Measurements from ENCODE around the gene TGFB2. TPM values are rescaled to one million over a fixed set of nuclear protein-coding genes. Genes with fewer than 3 reads are reported as not detected.

TGFB2 gene
- total and polyA plus RNA-seq, 2 experiments from 2014 or later, result 0.31 to 1.4 TPM

DNA sequence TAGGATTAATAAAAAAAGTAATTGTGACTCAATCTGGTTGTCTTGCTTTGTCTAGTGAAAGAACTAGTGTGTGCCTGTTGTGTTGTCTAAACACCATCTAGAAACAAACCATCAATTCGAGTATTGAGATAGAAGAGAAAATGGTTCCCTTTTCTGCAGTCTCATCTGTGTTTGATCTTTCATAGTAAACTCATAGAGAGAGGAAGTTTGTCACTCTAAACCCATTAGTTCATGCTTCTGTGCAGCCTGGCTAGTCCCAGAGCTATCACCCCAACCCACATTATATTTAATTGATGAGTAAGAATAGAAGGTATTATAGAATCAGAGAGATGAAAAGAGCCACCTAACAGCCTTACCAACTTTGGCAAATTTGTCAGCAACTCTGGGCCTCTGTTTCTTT lies 99.5 kb downstream of the TGFB2 start (continued):
- TF ChIP-seq ZNF114 (CRISPR knock-in tag; IDR thresholded peaks at IDR 0.05), result no peak
- no peak for TF ChIP-seq JUNB (IDR thresholded peaks at IDR 0.05; ENCODE audit: unreplicated experiment)

DNA sequence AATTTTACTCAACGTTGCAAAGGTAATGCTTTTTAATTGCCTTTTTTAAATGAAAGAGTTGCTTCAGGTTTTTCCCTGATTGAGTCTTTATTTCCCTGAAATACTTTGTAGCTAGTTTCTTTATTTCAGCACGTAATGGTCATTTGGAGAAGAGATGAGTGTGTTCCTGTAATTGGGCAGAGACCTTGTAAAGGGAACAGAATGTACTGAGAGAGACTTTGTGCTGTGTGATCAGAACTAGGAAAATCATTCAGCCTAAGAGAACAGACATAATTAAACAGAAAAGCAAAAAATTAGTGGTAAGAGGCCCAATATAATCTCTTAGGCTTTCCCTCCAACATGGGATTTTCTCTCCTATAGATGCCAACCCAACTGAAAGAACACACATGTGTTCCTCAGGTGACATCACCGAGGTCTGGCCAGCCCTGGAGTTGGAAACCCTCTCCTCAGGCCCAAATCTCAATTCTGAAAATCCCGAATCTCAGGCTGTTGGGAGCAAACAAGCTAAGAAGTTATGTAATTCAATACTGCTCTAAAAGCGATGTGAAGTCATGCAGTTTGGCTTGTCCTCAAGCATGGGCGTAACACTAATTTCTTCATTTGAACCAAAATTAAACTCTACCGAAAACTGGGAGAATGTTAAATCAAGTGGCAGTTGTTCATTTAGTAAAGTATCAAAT lies 102.0 kb downstream of the TGFB2 start:
- Mint-ChIP-seq H3K27ac (no peak overlapping the region), H3K27me3 (ENCODE audit: insufficient read depth, low read depth, poor library complexity) (peaks cover 1% of the 10 kb centered on the region), H3K4me1 (no peaks in the 10 kb centered on the region), H3K4me3 (no peak overlapping the region), H3K9me3 (peaks cover 6% of the 10 kb centered on the region; the same call in 1 of the 3 replicates), H3K36me3 (ENCODE audit: low read depth) (no peaks in the 10 kb centered on the region)
- H3K36me3 ChIP-seq (ENCODE audit: insufficient read depth), result no peaks in the 10 kb centered on the region
- H3K4me1 ChIP-seq (ENCODE audit: insufficient read depth), result no peaks in the 10 kb centered on the region
- H3K27ac ChIP-seq (ENCODE audit: low read depth), result no peak overlapping the region
- ATAC-seq (no peak), DNase-seq (ENCODE audit: low spot score) (no peak)
- H2AFZ ChIP-seq, result no peak overlapping the region
- H3K4me2 ChIP-seq, result no peak overlapping the region
- H4K20me1 ChIP-seq (replicated peaks; ENCODE audit: insufficient read depth), result no peaks in the 10 kb centered on the region
- H3K4me3 ChIP-seq, result no peak overlapping the region
- H3K9me2 ChIP-seq (ENCODE audit: insufficient read depth), result peaks cover 9% of the 10 kb centered on the region; the same call in 1 of the 2 replicates
- no peaks in the 10 kb centered on the region for H3K27me3 ChIP-seq (ENCODE audit: insufficient read depth)
- H3F3A ChIP-seq (replicated peaks; ENCODE audit: low read depth), result no peaks in the 10 kb centered on the region
- H3K79me2 ChIP-seq (replicated peaks; ENCODE audit: insufficient read depth), result no peaks in the 10 kb centered on the region
- TF ChIP-seq, protein P1, sequence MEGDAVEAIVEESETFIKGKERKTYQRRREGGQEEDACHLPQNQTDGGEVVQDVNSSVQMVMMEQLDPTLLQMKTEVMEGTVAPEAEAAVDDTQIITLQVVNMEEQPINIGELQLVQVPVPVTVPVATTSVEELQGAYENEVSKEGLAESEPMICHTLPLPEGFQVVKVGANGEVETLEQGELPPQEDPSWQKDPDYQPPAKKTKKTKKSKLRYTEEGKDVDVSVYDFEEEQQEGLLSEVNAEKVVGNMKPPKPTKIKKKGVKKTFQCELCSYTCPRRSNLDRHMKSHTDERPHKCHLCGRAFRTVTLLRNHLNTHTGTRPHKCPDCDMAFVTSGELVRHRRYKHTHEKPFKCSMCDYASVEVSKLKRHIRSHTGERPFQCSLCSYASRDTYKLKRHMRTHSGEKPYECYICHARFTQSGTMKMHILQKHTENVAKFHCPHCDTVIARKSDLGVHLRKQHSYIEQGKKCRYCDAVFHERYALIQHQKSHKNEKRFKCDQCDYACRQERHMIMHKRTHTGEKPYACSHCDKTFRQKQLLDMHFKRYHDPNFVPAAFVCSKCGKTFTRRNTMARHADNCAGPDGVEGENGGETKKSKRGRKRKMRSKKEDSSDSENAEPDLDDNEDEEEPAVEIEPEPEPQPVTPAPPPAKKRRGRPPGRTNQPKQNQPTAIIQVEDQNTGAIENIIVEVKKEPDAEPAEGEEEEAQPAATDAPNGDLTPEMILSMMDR (conservative IDR thresholded peaks at IDR 0.05; ENCODE audit: low read depth in 2 of 2), result no peak
- no peak for TF ChIP-seq ZNF331 (CRISPR knock-in tag; IDR thresholded peaks at IDR 0.05; ENCODE audit: low read depth)
- no peak for TF ChIP-seq JUNB (IDR thresholded peaks at IDR 0.05; ENCODE audit: unreplicated experiment)
- TF ChIP-seq EZH2phosphoT487 (IDR thresholded peaks at IDR 0.05; ENCODE audit: unreplicated experiment), result no peak
- no peak for TF ChIP-seq EZH2 (IDR thresholded peaks at IDR 0.05; ENCODE audit: low read depth, unreplicated experiment)
- TF ChIP-seq CREB1 (CRISPR knock-in tag; IDR thresholded peaks at IDR 0.05; ENCODE audit: low read depth), result no peak
- no peak for TF ChIP-seq POLR2AphosphoS5 (IDR thresholded peaks at IDR 0.05; ENCODE audit: low read depth)
- TF ChIP-seq, protein P2, sequence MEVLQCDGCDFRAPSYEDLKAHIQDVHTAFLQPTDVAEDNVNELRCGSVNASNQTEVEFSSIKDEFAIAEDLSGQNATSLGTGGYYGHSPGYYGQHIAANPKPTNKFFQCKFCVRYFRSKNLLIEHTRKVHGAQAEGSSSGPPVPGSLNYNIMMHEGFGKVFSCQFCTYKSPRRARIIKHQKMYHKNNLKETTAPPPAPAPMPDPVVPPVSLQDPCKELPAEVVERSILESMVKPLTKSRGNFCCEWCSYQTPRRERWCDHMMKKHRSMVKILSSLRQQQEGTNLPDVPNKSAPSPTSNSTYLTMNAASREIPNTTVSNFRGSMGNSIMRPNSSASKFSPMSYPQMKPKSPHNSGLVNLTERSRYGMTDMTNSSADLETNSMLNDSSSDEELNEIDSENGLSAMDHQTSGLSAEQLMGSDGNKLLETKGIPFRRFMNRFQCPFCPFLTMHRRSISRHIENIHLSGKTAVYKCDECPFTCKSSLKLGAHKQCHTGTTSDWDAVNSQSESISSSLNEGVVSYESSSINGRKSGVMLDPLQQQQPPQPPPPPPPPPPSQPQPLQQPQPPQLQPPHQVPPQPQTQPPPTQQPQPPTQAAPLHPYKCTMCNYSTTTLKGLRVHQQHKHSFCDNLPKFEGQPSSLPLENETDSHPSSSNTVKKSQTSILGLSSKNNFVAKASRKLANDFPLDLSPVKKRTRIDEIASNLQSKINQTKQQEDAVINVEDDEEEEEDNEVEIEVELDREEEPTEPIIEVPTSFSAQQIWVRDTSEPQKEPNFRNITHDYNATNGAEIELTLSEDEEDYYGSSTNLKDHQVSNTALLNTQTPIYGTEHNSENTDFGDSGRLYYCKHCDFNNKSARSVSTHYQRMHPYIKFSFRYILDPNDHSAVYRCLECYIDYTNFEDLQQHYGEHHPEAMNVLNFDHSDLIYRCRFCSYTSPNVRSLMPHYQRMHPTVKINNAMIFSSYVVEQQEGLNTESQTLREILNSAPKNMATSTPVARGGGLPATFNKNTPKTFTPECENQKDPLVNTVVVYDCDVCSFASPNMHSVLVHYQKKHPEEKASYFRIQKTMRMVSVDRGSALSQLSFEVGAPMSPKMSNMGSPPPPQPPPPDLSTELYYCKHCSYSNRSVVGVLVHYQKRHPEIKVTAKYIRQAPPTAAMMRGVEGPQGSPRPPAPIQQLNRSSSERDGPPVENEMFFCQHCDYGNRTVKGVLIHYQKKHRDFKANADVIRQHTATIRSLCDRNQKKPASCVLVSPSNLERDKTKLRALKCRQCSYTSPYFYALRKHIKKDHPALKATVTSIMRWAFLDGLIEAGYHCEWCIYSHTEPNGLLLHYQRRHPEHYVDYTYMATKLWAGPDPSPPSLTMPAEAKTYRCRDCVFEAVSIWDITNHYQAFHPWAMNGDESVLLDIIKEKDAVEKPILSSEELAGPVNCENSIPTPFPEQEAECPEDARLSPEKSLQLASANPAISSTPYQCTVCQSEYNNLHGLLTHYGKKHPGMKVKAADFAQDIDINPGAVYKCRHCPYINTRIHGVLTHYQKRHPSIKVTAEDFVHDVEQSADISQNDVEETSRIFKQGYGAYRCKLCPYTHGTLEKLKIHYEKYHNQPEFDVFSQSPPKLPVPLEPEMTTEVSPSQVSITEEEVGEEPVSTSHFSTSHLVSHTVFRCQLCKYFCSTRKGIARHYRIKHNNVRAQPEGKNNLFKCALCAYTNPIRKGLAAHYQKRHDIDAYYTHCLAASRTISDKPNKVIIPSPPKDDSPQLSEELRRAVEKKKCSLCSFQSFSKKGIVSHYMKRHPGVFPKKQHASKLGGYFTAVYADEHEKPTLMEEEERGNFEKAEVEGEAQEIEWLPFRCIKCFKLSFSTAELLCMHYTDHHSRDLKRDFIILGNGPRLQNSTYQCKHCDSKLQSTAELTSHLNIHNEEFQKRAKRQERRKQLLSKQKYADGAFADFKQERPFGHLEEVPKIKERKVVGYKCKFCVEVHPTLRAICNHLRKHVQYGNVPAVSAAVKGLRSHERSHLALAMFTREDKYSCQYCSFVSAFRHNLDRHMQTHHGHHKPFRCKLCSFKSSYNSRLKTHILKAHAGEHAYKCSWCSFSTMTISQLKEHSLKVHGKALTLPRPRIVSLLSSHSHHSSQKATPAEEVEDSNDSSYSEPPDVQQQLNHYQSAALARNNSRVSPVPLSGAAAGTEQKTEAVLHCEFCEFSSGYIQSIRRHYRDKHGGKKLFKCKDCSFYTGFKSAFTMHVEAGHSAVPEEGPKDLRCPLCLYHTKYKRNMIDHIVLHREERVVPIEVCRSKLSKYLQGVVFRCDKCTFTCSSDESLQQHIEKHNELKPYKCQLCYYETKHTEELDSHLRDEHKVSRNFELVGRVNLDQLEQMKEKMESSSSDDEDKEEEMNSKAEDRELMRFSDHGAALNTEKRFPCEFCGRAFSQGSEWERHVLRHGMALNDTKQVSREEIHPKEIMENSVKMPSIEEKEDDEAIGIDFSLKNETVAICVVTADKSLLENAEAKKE (CRISPR knock-in tag; IDR thresholded peaks at IDR 0.05), result no peak
- no peak for TF ChIP-seq ZNF114 (CRISPR knock-in tag; IDR thresholded peaks at IDR 0.05)
- TF ChIP-seq, protein P3, sequence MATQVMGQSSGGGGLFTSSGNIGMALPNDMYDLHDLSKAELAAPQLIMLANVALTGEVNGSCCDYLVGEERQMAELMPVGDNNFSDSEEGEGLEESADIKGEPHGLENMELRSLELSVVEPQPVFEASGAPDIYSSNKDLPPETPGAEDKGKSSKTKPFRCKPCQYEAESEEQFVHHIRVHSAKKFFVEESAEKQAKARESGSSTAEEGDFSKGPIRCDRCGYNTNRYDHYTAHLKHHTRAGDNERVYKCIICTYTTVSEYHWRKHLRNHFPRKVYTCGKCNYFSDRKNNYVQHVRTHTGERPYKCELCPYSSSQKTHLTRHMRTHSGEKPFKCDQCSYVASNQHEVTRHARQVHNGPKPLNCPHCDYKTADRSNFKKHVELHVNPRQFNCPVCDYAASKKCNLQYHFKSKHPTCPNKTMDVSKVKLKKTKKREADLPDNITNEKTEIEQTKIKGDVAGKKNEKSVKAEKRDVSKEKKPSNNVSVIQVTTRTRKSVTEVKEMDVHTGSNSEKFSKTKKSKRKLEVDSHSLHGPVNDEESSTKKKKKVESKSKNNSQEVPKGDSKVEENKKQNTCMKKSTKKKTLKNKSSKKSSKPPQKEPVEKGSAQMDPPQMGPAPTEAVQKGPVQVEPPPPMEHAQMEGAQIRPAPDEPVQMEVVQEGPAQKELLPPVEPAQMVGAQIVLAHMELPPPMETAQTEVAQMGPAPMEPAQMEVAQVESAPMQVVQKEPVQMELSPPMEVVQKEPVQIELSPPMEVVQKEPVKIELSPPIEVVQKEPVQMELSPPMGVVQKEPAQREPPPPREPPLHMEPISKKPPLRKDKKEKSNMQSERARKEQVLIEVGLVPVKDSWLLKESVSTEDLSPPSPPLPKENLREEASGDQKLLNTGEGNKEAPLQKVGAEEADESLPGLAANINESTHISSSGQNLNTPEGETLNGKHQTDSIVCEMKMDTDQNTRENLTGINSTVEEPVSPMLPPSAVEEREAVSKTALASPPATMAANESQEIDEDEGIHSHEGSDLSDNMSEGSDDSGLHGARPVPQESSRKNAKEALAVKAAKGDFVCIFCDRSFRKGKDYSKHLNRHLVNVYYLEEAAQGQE (IDR thresholded peaks at IDR 0.05; ENCODE audit: unreplicated experiment), result no peak
- TF ChIP-seq STAT1 (IDR thresholded peaks at IDR 0.05; ENCODE audit: unreplicated experiment), result no peak
- TF ChIP-seq, protein P4, sequence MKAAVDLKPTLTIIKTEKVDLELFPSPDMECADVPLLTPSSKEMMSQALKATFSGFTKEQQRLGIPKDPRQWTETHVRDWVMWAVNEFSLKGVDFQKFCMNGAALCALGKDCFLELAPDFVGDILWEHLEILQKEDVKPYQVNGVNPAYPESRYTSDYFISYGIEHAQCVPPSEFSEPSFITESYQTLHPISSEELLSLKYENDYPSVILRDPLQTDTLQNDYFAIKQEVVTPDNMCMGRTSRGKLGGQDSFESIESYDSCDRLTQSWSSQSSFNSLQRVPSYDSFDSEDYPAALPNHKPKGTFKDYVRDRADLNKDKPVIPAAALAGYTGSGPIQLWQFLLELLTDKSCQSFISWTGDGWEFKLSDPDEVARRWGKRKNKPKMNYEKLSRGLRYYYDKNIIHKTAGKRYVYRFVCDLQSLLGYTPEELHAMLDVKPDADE (IDR thresholded peaks at IDR 0.05), result no peak

Measured in GM23338 (cell line).